PFSK-1 (cell line): ENCODE data around the gene ERICH4.

ENCODE experiments used
- FOXP2 ChIP-seq: optimal IDR thresholded peaks from 2 replicates; pipeline ENCODE3; 2011; ENCODE audit warnings: borderline replicate concordance, control low read depth, inconsistent platforms; ENCODE audit not compliant: insufficient read depth; ENCODE audit errors: extremely low read length, extremely low read depth
- POLR2AphosphoS5 ChIP-seq: IDR thresholded peaks from 2 replicates; pipeline ENCODE4 v1.6.1; 2012; ENCODE audit warnings: low read depth, mild to moderate bottlenecking, control low read depth, low read length, moderate library complexity
- REST ChIP-seq, 2 experiments: IDR thresholded peaks; 2 replicates each; pipeline versions ENCODE4 v1.6.1 to v1.8.0; 2011 to 2012; ENCODE audit warnings: low read depth in 2 of 2, low read length in 2 of 2, control low read depth in 1 of 2, inconsistent platforms in 1 of 2, mild to moderate bottlenecking in 1 of 2, moderate library complexity in 1 of 2; ENCODE audit not compliant: insufficient read depth in 1 of 2
- SIN3A ChIP-seq: IDR thresholded peaks from 2 replicates; pipeline ENCODE4 v1.6.1; 2012; ENCODE audit warnings: mild to moderate bottlenecking, low read length, moderate library complexity, borderline replicate concordance; ENCODE audit not compliant: insufficient read depth
- TAF1 ChIP-seq: IDR thresholded peaks from 2 replicates; pipeline ENCODE4 v1.6.1; 2012; ENCODE audit warnings: low read length, control low read depth, borderline replicate concordance; ENCODE audit not compliant: insufficient read depth

- no peak for TF ChIP-seq POLR2AphosphoS5
- TF ChIP-seq SIN3A, result no peak
- no peak for TF ChIP-seq REST (IDR thresholded peaks at IDR 0.05; ENCODE audit: insufficient read depth in 1 of 2, low read depth in 2 of 2, low read length in 2 of 2)
- TF ChIP-seq TAF1, result no peak
- no peak for TF ChIP-seq FOXP2
Observed at GRCh38 chr19:41398050-41398418, 44.9 kb upstream of the ERICH4 start.
